ENCODE data around the gene LDB1.

The LDB1 gene

GRCh38 chr10:102135956-102136526 is 15.9 kb upstream of the LDB1 start:
- no peaks in the 10 kb centered on the region for H3K27me3 ChIP-seq (ENCODE audit: control insufficient read depth, low read length)
- peak overlapping the region; percentile 19; the same call in 1 of the 2 replicates for H3K4me3 ChIP-seq (ENCODE audit: low read length)
- H3K27ac ChIP-seq (ENCODE audit: low read depth, low read length) = no peak overlapping the region
- H3K4me2 ChIP-seq (ENCODE audit: low read length) = peak overlapping the region; percentile 87
- H3K79me2 ChIP-seq (ENCODE audit: control insufficient read depth, low read length) = peaks cover 89% of the 10 kb centered on the region
- H4K20me1 ChIP-seq (ENCODE audit: control insufficient read depth, insufficient read depth, low read depth, low read length) = peaks cover 17% of the 10 kb centered on the region
- TF ChIP-seq EZH2phosphoT487 (IDR thresholded peaks at IDR 0.05; ENCODE audit: borderline replicate concordance, low read length) = no peak
- TF ChIP-seq CTCF (IDR thresholded peaks at IDR 0.05; ENCODE audit: low read depth, low read length, poor library complexity, severe bottlenecking) = no peak
- H3K9me2 ChIP-seq (replicated peaks; ENCODE audit: control insufficient read depth, low read length) = no peaks in the 10 kb centered on the region
- no peaks in the 10 kb centered on the region for H3K9me3 ChIP-seq (ENCODE audit: control insufficient read depth, insufficient read depth, low read length)
- H3F3A ChIP-seq (ENCODE audit: control insufficient read depth, insufficient read depth) = no peaks in the 10 kb centered on the region
- H3K36me3 ChIP-seq (ENCODE audit: control insufficient read depth, low read length) = peaks cover 81% of the 10 kb centered on the region
- H3K4me1 ChIP-seq (ENCODE audit: control insufficient read depth, low read length) = peaks cover 28% of the 10 kb centered on the region

GRCh38 chr10:102134416-102134815 is 14.2 kb upstream of the LDB1 start:
- Histone ChIP-seq H3K9me3 (ENCODE audit: control insufficient read depth, insufficient read depth, low read length) (no peaks in the 10 kb centered on the region), H3K27me3 (ENCODE audit: control insufficient read depth, low read length) (no peaks in the 10 kb centered on the region), H3K4me3 (ENCODE audit: low read length) (peak overlapping the region; percentile 93), H3K79me2 (ENCODE audit: control insufficient read depth, low read length) (peaks cover 73% of the 10 kb centered on the region), H4K20me1 (ENCODE audit: control insufficient read depth, insufficient read depth, low read depth, low read length) (peaks cover 15% of the 10 kb centered on the region), H3K27ac (ENCODE audit: low read depth, low read length) (peak overlapping the region; percentile 65; the same call in 1 of the 2 replicates), H3F3A (ENCODE audit: control insufficient read depth, insufficient read depth) (no peaks in the 10 kb centered on the region), H3K4me1 (ENCODE audit: control insufficient read depth, low read length) (peaks cover 28% of the 10 kb centered on the region), H3K9me2 (replicated peaks; ENCODE audit: control insufficient read depth, low read length) (no peaks in the 10 kb centered on the region), H3K36me3 (ENCODE audit: control insufficient read depth, low read length) (peaks cover 64% of the 10 kb centered on the region), H3K4me2 (ENCODE audit: low read length) (peak overlapping the region; percentile 87)
- no peak for TF ChIP-seq CTCF (IDR thresholded peaks at IDR 0.05; ENCODE audit: low read depth, low read length, poor library complexity, severe bottlenecking)
- TF ChIP-seq EZH2phosphoT487 (IDR thresholded peaks at IDR 0.05; ENCODE audit: borderline replicate concordance, low read length) = no peak

- Histone ChIP-seq H3K9me3 (ENCODE audit: control insufficient read depth, insufficient read depth, low read length) (no peaks in the 10 kb centered on the region), H3K4me2 (ENCODE audit: low read length) (peak overlapping the region; percentile 87), H3K27ac (ENCODE audit: low read depth, low read length) (peak overlapping the region; percentile 65), H3K9me2 (replicated peaks; ENCODE audit: control insufficient read depth, low read length) (no peaks in the 10 kb centered on the region), H3K4me1 (ENCODE audit: control insufficient read depth, low read length) (peaks cover 28% of the 10 kb centered on the region), H3K79me2 (ENCODE audit: control insufficient read depth, low read length) (peaks cover 65% of the 10 kb centered on the region), H3K27me3 (ENCODE audit: control insufficient read depth, low read length) (no peaks in the 10 kb centered on the region), H3K36me3 (ENCODE audit: control insufficient read depth, low read length) (peaks cover 56% of the 10 kb centered on the region), H3K4me3 (ENCODE audit: low read length) (peak overlapping the region; percentile 93), H3F3A (ENCODE audit: control insufficient read depth, insufficient read depth) (no peaks in the 10 kb centered on the region), H4K20me1 (ENCODE audit: control insufficient read depth, insufficient read depth, low read depth, low read length) (peaks cover 12% of the 10 kb centered on the region; the same call in 1 of the 2 replicates)
- no peak for TF ChIP-seq CTCF (IDR thresholded peaks at IDR 0.05; ENCODE audit: low read depth, low read length, poor library complexity, severe bottlenecking)
- TF ChIP-seq EZH2phosphoT487 (IDR thresholded peaks at IDR 0.05; ENCODE audit: borderline replicate concordance, low read length) = no peak
These were observed 13.4 kb upstream of the LDB1 start for GRCh38 chr10:102133373-102134195.
